H9 (cell line): ENCODE results near the gene SOX18. TPM values are rescaled to one million over a fixed set of nuclear protein-coding genes. Genes with fewer than 3 reads are reported as not detected.

Experiments used
- DNase-seq: peaks from one replicate; pipeline ENCODE4 v3.0.0-alpha.2; 2017
- H2AFZ ChIP-seq: one replicate; pipeline ENCODE4 v1.6.1; 2013; ENCODE audit warnings: mild to moderate bottlenecking, low read length, control low read depth, moderate library complexity
- H2AK5ac ChIP-seq: 2 replicates; pipeline ENCODE4 v1.6.1; 2013; ENCODE audit warnings: low read length, control low read depth, mixed read lengths; ENCODE audit not compliant: insufficient read length
- H2BK120ac ChIP-seq: one replicate; pipeline ENCODE4 v1.6.1; 2013; ENCODE audit warnings: low read depth, mild to moderate bottlenecking, low read length, control low read depth, inconsistent platforms; ENCODE audit not compliant: poor library complexity, severe bottlenecking
- H2BK12ac ChIP-seq: 2 replicates; pipeline ENCODE4 v1.6.1; 2013; ENCODE audit warnings: low read length, control low read depth, mixed read lengths, low read depth; ENCODE audit not compliant: insufficient read length
- H2BK15ac ChIP-seq: 2 replicates; pipeline ENCODE4 v1.6.1; 2013; ENCODE audit warnings: low read depth, low read length, control low read depth
- H2BK20ac ChIP-seq: one replicate; pipeline ENCODE4 v1.6.1; 2013; ENCODE audit warnings: low read depth, mild to moderate bottlenecking, low read length, control low read depth, inconsistent platforms; ENCODE audit not compliant: poor library complexity, severe bottlenecking
- H2BK5ac ChIP-seq: 2 replicates; pipeline ENCODE4 v1.6.1; 2013; ENCODE audit warnings: low read length, control low read depth, mixed read lengths; ENCODE audit not compliant: insufficient read length
- H3K14ac ChIP-seq: 2 replicates; pipeline ENCODE4 v1.6.1; 2013; ENCODE audit warnings: low read length, control low read depth; ENCODE audit not compliant: insufficient read depth
- H3K18ac ChIP-seq: 2 replicates; pipeline ENCODE4 v1.6.1; 2013; ENCODE audit warnings: low read depth, mild to moderate bottlenecking, mixed read lengths, low read length, control low read depth; ENCODE audit not compliant: insufficient read length
- H3K23ac ChIP-seq: 2 replicates; pipeline ENCODE4 v1.6.1; 2013; ENCODE audit warnings: low read length, control low read depth, mixed read lengths, low read depth; ENCODE audit not compliant: insufficient read length
- H3K23me2 ChIP-seq: 2 replicates; pipeline ENCODE4 v1.6.1; 2013; ENCODE audit warnings: low read depth, mild to moderate bottlenecking, mixed read lengths, low read length, control low read depth; ENCODE audit not compliant: insufficient read length, poor library complexity, severe bottlenecking
- H3K27ac ChIP-seq: 2 replicates; pipeline ENCODE4 v1.5.1; 2013; ENCODE audit warnings: low read length, control low read depth, mixed read lengths, low read depth; ENCODE audit not compliant: insufficient read length
- H3K27me3 ChIP-seq: 2 replicates; pipeline ENCODE4 v1.6.1; 2013; ENCODE audit warnings: low read length, control low read depth, inconsistent platforms; ENCODE audit not compliant: insufficient read depth
- H3K4ac ChIP-seq: 2 replicates; pipeline ENCODE4 v1.6.1; 2013; ENCODE audit warnings: low read depth, mild to moderate bottlenecking, control low read depth, inconsistent platforms, low read length, moderate library complexity
- H3K4me1 ChIP-seq: 2 replicates; pipeline ENCODE4 v1.6.1; 2013; ENCODE audit warnings: low read length, control low read depth, inconsistent platforms; ENCODE audit not compliant: insufficient read depth
- H3K4me2 ChIP-seq: 2 replicates; pipeline ENCODE4 v1.6.1; 2013; ENCODE audit warnings: low read length, control low read depth, mixed read lengths; ENCODE audit not compliant: insufficient read length, insufficient read depth
- H3K56ac ChIP-seq: 2 replicates; pipeline ENCODE4 v1.6.1; 2013; ENCODE audit warnings: low read depth, mild to moderate bottlenecking, mixed read lengths, low read length, control low read depth; ENCODE audit not compliant: insufficient read length
- H3K79me1 ChIP-seq: 2 replicates; pipeline ENCODE4 v1.6.1; 2013; ENCODE audit warnings: low read depth, mild to moderate bottlenecking, moderate library complexity, low read length, control low read depth, inconsistent platforms; ENCODE audit not compliant: insufficient read depth, poor library complexity, severe bottlenecking
- H3K79me2 ChIP-seq: 2 replicates; pipeline ENCODE4 v1.6.1; 2013; ENCODE audit warnings: low read length, control low read depth, inconsistent platforms; ENCODE audit not compliant: insufficient read depth
- H3K9ac ChIP-seq: 2 replicates; pipeline ENCODE4 v1.6.1; 2013; ENCODE audit warnings: low read length, control low read depth, mixed read lengths; ENCODE audit not compliant: insufficient read length; ENCODE audit errors: extremely low read depth
- H3K9me3 ChIP-seq: one replicate; pipeline ENCODE4 v1.6.1; 2013; ENCODE audit warnings: low read depth, low read length, inconsistent platforms; ENCODE audit not compliant: control insufficient read depth
- H3T11ph ChIP-seq: one replicate; pipeline ENCODE4 v1.6.1; 2013; ENCODE audit warnings: mild to moderate bottlenecking, low read length, control low read depth, inconsistent platforms
- H4K20me1 ChIP-seq: one replicate; pipeline ENCODE4 v1.6.1; 2013; ENCODE audit not compliant: control insufficient read depth, insufficient read length, insufficient read depth
- H4K5ac ChIP-seq: 2 replicates; pipeline ENCODE4 v1.6.1; 2013; ENCODE audit warnings: low read depth, mild to moderate bottlenecking, mixed read lengths, low read length, control low read depth; ENCODE audit not compliant: insufficient read length
- H4K8ac ChIP-seq: replicated peaks from 2 replicates; pipeline ENCODE4 v1.6.1; 2013; ENCODE audit warnings: low read length, control low read depth, mixed read lengths, low read depth; ENCODE audit not compliant: insufficient read length
- H4K91ac ChIP-seq: 2 replicates; pipeline ENCODE4 v1.6.1; 2013; ENCODE audit warnings: low read depth, mild to moderate bottlenecking, moderate library complexity, mixed read lengths, low read length, control low read depth; ENCODE audit not compliant: insufficient read length
- H3K27ac Mint-ChIP-seq, 3 experiments: 2 replicates in 2 of 3; 3 replicates in 1 of 3; pipeline ENCODE4 v1.8.0; 2020 to 2021; ENCODE audit warnings: mixed read lengths in 3 of 3, mild to moderate bottlenecking in 1 of 3, moderate library complexity in 1 of 3
- H3K27me3 Mint-ChIP-seq: 2 replicates; pipeline ENCODE4 v1.8.0; 2021; ENCODE audit warnings: low read depth, mild to moderate bottlenecking, moderate library complexity, mixed read lengths
- H3K36me3 Mint-ChIP-seq, 3 experiments: 2 replicates in 2 of 3; 3 replicates in 1 of 3; pipeline ENCODE4 v1.8.0; 2020 to 2021; ENCODE audit warnings: low read depth in 3 of 3, mixed read lengths in 3 of 3; ENCODE audit not compliant: insufficient read depth in 1 of 3
- H3K4me1 Mint-ChIP-seq, 2 experiments: 2 replicates each; pipeline ENCODE4 v1.8.0; 2020; ENCODE audit warnings: mixed read lengths in 2 of 2
- H3K4me3 Mint-ChIP-seq, 2 experiments: 2 replicates in 1 of 2; 3 replicates in 1 of 2; pipeline ENCODE4 v1.8.0; 2020 to 2021; ENCODE audit warnings: mild to moderate bottlenecking in 2 of 2, mixed read lengths in 2 of 2, moderate library complexity in 1 of 2
- H3K9me3 Mint-ChIP-seq, 2 experiments: 2 replicates in 1 of 2; 3 replicates in 1 of 2; pipeline ENCODE4 v1.8.0; 2020; ENCODE audit warnings: mild to moderate bottlenecking in 2 of 2, mixed read lengths in 2 of 2, moderate library complexity in 1 of 2
- CTCF ChIP-seq: fragments of 200-600 bp; sonication (generic); conservative IDR thresholded peaks from 3 replicates; pipeline ENCODE4 v1.8.0; 2021; ENCODE audit warnings: antibody characterized with exemption, mild to moderate bottlenecking
- WGBS: extraction: QIAGEN DNeasy Blood & Tissue Kit; methylation state at CpG from one replicate; pipeline ENCODE4 v1.1.7; 2013; ENCODE audit warnings: missing lambda C conversion rate, low lambda C conversion rate, mixed read lengths; ENCODE audit not compliant: insufficient read length; ENCODE audit errors: extremely low coverage; 5-methylcytosine and 5-hydroxymethylcytosine counted together
- total RNA-seq: library from RNA; stranded (reverse); gene quantifications from 2 replicates; pipeline ENCODE4 v1.2.1, GENCODE V29; 2021

SOX18 gene
- total RNA-seq, 1 experiment from 2014 or later = 2.0 TPM

GRCh38 chr20:64068386-64069208, 19.2 kb upstream of the SOX18 start:
- Histone ChIP-seq H2AK5ac (no peak overlapping the region), H3K4ac (no peak overlapping the region), H2BK120ac (no peak overlapping the region), H4K8ac (no peak overlapping the region), H3K27ac (no peak overlapping the region), H2BK20ac (no peak overlapping the region), H4K5ac (no peak overlapping the region), H3K79me1 (no peaks in the 10 kb centered on the region), H2BK12ac (no peak overlapping the region), H3K4me1 (peaks cover 1% of the 10 kb centered on the region; the same call in 1 of the 2 replicates), H2BK15ac (no peak overlapping the region), H3T11ph (no peak overlapping the region), H3K56ac (no peak overlapping the region), H3K18ac (no peak overlapping the region), H2BK5ac (no peak overlapping the region), H3K23me2 (peaks cover 2% of the 10 kb centered on the region), H3K4me2 (no peak overlapping the region), H3K9me3 (no peaks in the 10 kb centered on the region), H4K91ac (no peak overlapping the region), H3K14ac (no peak overlapping the region), H3K9ac (no peak overlapping the region), H2AFZ (no peak overlapping the region), H3K23ac (no peak overlapping the region), H3K79me2 (no peaks in the 10 kb centered on the region), H4K20me1 (no peaks in the 10 kb centered on the region), H3K27me3 (no peaks in the 10 kb centered on the region)
- no peak for TF ChIP-seq CTCF
- Mint-ChIP-seq H3K27me3 (peaks cover 1% of the 10 kb centered on the region), H3K4me3 (no peak overlapping the region), H3K27ac (peak overlapping the region in 1 of 3 experiments; percentile 63; a peak in 1 of 7 replicates), H3K4me1 (peaks cover 21 to 34% of the 10 kb centered on the region in 2 experiments), H3K36me3 (peaks cover 0 to 3% (median 0%) of the 10 kb centered on the region in 3 experiments; a peak in 4 of 7 replicates), H3K9me3 (no peaks in the 10 kb centered on the region)
- no peak for DNase-seq
- no CpG with 5 or more reads among the region's 12 CpGs for WGBS
